Breast epithelium (tissue), 3 donors: Measurements from ENCODE around the gene SPART.

ENCODE experiments used
- POLR2A ChIP-seq: fragments of 450-650 bp; IDR thresholded peaks from one replicate; pipeline ENCODE4 v1.6.1; 2016; ENCODE audit warnings: antibody characterized with exemption, mild to moderate bottlenecking, moderate library complexity
- TF ChIP-seq, protein P1 (sequence below), 3 donors: fragments of 450-650 bp; IDR thresholded peaks; one replicate each; pipeline ENCODE4 v1.5.1; 2016 to 2017; ENCODE audit warnings: antibody characterized with exemption in 3 of 3, mild to moderate bottlenecking in 3 of 3, moderate library complexity in 3 of 3

DNA sequence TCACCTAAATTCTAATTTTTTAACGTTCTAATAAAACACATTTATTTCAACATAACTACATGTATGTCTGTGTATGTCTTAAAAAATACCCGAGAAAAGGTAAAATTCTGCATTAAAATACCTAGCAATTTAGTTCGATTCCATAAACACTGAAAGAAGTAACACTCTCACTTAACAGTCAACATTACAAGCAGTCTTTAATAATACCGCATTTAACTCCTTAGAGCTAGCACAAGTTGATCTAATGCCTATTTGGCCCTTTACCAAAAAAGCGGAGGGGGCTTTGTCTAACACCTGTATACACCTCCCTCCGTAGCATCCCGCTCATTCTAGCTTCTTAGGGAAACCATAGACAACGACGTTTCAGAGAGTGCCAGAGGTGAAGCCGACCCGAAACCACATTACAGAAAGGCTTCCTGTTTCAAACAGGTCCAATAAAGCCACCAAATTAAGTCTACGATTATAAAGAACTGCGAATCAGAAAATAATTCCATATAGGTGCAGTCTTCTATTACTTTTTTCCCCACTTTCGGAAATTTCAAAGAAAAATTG lies 1.2 kb downstream of the SPART start:
- TF ChIP-seq POLR2A = no peak
- TF ChIP-seq, protein P1, sequence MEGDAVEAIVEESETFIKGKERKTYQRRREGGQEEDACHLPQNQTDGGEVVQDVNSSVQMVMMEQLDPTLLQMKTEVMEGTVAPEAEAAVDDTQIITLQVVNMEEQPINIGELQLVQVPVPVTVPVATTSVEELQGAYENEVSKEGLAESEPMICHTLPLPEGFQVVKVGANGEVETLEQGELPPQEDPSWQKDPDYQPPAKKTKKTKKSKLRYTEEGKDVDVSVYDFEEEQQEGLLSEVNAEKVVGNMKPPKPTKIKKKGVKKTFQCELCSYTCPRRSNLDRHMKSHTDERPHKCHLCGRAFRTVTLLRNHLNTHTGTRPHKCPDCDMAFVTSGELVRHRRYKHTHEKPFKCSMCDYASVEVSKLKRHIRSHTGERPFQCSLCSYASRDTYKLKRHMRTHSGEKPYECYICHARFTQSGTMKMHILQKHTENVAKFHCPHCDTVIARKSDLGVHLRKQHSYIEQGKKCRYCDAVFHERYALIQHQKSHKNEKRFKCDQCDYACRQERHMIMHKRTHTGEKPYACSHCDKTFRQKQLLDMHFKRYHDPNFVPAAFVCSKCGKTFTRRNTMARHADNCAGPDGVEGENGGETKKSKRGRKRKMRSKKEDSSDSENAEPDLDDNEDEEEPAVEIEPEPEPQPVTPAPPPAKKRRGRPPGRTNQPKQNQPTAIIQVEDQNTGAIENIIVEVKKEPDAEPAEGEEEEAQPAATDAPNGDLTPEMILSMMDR (IDR thresholded peaks at IDR 0.05) = no peak
